GM12891 (cell line): Measurements from ENCODE around the gene NEUROD1.

Experiments used
- DNase-seq: peaks from one replicate; pipeline ENCODE4 v3.0.0; 2011; ENCODE audit warnings: low spot score; ENCODE audit not compliant: insufficient read length
- FAIRE-seq: peaks from 2 replicates; lab custom pipeline; 2011; peaks lifted over from hg19 to GRCh38; lab: Jason Lieb, UNC
- PAX5 ChIP-seq: IDR thresholded peaks from 2 replicates; pipeline ENCODE4 v1.6.1; 2011; ENCODE audit warnings: low read length, moderate library complexity, mild to moderate bottlenecking; ENCODE audit not compliant: insufficient read depth, severe bottlenecking
- POLR2A ChIP-seq: IDR thresholded peaks from 2 replicates; pipeline ENCODE4 v1.6.1; 2011; ENCODE audit warnings: low read depth, low read length, control low read depth
- POLR2AphosphoS5 ChIP-seq: IDR thresholded peaks from 2 replicates; pipeline ENCODE4 v1.6.1; 2011; ENCODE audit warnings: low read depth, low read length, control low read depth
- POU2F2 ChIP-seq: IDR thresholded peaks from 2 replicates; pipeline ENCODE4 v1.6.1; 2011; ENCODE audit warnings: low read depth, mild to moderate bottlenecking, control low read depth, low read length, moderate library complexity
- SPI1 ChIP-seq: IDR thresholded peaks from 2 replicates; pipeline ENCODE4 v1.6.1; 2011; ENCODE audit warnings: low read depth, low read length, control low read depth
- TAF1 ChIP-seq: IDR thresholded peaks from 2 replicates; pipeline ENCODE4 v1.6.1; 2011; ENCODE audit warnings: low read depth, low read length, control low read depth

NEUROD1 gene

DNA sequence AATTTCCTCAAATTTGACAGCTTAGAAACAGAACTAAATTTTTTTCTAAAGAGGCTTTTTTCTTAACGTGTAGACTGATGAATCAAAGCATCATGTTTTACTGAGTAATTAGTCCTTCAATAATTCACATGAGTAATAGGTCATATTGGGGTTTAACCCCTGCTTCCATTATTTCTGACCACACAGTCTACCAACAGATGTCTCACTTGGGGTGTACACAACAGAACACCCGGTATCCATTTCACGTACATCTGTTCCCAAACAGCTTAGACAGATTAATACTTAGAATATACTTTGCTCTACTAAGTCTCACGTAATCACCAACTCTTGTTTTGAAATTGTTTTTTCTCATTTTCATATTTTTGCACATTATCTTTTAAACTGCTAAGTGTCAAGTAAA is 38.2 kb downstream of the NEUROD1 start:
- FAIRE-seq = no peak
- TF ChIP-seq TAF1 = no peak
- TF ChIP-seq SPI1 = no peak
- no peak for TF ChIP-seq PAX5
- TF ChIP-seq POLR2A = no peak
- TF ChIP-seq POLR2AphosphoS5 = no peak
- no peak for TF ChIP-seq POU2F2
- DNase-seq = no peak

DNA sequence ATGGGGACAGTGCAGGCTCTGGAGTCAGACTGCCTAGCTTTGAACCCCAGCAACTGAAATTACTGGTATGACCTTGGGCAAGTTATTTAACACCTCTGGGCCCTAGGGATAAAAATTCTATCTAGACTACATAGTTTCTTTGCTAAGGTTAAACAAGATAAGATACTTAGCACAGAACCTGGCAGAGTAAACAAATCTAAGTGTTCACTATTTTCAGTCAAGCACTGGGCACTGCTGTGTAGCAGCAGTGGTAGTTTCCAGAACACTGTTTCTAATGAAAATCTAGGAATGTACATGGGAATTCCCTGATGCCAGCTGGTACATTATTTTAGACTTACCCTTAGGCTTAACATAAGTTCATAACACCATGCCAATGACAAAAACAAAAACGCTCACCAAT is 40.6 kb downstream of the NEUROD1 start:
- no peak for DNase-seq
- FAIRE-seq = no peak
- TF ChIP-seq POLR2A (no peak), POLR2AphosphoS5 (no peak), POU2F2 (no peak), TAF1 (no peak), PAX5 (no peak), SPI1 (no peak)

DNA sequence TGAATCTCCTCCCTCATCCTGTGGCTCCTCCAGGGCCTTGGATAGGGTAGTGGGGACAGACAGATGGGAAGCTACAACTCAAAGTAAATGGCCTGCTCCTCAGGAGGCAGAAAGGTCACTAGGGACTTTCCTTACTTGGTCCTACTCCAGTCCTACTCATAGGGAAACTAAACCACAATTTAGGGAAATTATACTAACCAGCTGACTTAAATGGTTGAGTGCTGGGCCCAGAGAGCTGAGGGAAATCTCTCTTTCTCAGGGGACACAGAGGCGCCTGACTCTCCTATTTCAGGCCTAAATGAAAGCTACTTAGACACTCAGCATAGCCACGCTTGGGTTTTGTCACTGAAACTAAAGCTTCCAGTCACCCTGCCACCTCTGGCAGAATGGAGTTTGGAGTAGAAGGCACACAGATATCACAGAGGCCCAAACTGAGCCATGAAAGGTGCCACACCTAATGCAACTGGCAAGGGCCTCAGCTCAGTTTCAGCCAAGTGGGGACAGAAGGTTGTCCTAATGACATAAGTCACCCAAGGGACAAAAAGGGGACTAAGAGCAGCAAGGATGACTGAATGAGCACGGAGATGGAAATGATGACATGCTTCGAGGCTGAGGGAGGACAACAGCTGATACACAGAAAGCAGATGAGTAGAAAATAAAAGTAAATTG is 47.5 kb downstream of the NEUROD1 start:
- peak; percentile 35 for FAIRE-seq
- DNase-seq = no peak
- TF ChIP-seq POLR2AphosphoS5 = no peak

DNA sequence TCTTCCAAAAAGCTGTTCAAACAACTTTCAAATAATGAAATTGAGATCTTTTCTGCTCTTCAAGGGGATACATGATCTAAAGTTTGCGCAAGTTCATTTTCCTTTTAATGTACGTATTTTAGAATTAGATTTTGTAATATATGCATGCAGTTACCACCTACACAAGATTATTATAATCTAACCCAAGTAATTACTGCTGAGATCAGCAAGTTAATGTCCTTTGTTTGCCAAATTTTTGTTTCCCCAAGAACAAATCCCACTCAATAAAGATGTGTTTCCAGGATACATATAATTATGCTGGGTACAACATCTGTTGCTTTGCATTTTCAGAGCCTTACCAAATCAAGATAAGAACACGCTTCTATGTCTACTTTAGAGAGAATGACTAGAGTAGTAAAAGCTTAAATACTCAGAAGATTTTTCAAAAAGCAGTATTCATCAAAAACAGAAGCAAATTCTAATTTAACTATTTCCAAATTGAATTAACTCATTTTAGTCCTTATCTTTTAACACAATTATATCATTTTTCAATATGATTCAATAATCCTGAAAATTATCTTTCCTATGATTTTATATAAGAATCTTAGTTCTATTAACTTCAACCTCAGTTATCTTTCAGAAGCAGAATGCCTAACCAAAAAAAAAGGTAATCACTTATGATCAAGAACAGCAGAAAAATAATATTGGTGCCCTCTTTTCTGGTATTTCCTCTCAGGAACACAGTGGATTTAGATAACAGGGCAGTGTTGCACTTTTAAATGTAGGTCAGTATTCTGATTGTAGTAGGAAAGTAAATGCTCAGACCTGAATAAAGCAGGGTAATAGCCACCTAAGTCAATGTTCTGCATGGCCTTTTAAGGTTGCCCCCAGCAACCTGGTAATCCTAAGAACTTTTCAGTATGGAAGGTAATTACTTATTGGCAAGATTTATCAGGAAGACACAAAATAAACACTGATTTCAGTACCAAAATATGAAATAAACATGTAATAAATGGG is 51.4 kb downstream of the NEUROD1 start:
- no peak for TF ChIP-seq TAF1
- TF ChIP-seq POLR2AphosphoS5 = no peak
- TF ChIP-seq POU2F2 = no peak
- TF ChIP-seq POLR2A = no peak
- TF ChIP-seq PAX5 = no peak
- TF ChIP-seq SPI1 = no peak
- no peak for FAIRE-seq

DNA sequence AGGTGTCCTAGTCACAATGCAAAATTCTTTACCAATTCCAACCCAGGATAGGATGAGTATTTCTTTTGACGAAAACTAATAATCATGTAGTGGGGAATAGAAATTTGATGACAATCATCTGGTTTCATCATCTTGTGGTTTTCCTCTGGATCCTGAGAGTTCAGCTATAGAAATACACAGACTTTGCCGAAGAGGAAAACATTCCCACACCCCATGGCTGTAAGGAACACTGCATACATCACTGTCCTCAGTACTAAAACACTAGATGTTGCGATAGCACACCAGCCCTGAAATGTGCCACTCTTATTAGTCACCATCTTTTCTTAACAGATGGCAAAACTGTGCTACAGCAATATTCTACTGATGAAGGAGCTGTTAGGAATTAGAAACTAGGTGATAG is 52.8 kb downstream of the NEUROD1 start:
- no peak for FAIRE-seq
- DNase-seq = no peak
- TF ChIP-seq POLR2AphosphoS5 (no peak), POU2F2 (no peak), PAX5 (no peak)

More for the DNA sequence above, 51.4 kb downstream of the NEUROD1 start:
- DNase-seq = no peak

DNA sequence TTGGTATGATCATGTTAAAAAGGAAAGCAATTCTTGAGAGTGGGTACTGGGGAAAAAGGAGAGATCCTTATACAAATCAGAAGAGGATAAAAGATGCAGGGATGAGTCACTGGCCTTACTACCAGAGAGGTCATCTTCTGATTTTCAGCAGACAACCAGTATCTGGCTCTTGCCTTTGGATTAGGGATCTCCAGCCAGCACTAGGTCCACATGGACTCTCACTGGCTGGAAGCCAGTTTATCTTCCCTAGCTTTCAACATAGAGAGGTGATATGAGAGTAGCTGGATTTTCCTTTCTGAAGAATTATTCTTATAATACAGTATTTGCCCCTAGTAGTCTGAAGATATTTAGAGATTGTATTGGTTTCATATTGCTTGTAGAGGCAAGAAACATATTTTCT is 53.6 kb downstream of the NEUROD1 start:
- no peak for FAIRE-seq
- TF ChIP-seq TAF1 = no peak
- TF ChIP-seq POU2F2 = no peak
- no peak for TF ChIP-seq PAX5
- TF ChIP-seq SPI1 = no peak
- no peak for TF ChIP-seq POLR2A
- TF ChIP-seq POLR2AphosphoS5 = no peak
- DNase-seq = no peak
